GM21515 (cell line): Measurements from ENCODE around the gene SS18.

ENCODE experiments used
- ATAC-seq: cut with Tn5 transposase; IDR thresholded peaks from one replicate; pipeline ENCODE4 v1.9.1; 2021; ENCODE audit not compliant: unreplicated experiment

SS18 gene

GRCh38 chr18:26003817-26004216 is 86.6 kb downstream of the SS18 start:
- ATAC-seq: no peak

DNA sequence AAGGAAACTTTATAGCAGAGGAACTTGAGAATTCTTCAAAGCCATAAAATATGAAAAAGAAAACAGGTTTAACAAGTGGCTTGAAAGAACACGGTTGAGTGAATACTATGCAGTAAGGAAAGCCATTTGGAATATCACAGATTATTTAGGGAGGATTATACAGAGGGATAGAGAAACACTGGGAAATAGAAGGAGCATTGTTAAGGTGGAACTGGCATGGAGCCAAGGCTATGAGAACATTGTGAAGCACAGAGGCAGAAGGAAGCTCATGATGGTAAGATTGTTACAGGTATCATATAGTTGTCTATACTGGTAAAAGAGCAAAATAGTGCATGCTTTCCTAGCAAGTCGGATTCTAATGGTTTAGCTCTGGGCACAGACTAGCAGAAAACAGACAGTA is 87.1 kb downstream of the SS18 start:
- no peak for ATAC-seq

DNA sequence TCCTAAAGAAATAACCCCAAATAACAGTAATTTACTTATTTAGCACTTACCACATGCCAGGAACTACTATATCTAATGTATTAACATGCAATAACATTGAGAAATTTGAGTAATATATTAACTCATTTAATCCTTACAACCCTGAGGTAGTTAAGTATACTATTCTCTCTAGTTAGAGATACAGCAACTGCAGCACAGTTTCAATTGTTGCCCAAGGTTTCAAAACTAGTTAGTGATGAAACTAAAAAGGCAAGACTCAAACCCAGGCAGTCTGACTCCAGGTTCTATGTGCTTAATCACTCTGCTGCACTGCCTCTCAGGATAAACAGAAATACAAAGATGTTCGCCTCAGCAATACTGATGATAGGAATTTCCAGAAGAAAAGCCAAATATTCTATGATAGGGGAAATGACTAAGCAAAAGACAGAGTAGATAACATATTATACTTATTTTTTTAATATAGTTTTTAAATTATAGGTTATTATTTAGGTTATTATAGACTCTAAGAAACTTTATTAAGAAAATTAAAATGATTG is 88.0 kb downstream of the SS18 start:
- ATAC-seq: no peak

GRCh38 chr18:25998461-25998860 is 92.0 kb downstream of the SS18 start:
- no peak for ATAC-seq

DNA sequence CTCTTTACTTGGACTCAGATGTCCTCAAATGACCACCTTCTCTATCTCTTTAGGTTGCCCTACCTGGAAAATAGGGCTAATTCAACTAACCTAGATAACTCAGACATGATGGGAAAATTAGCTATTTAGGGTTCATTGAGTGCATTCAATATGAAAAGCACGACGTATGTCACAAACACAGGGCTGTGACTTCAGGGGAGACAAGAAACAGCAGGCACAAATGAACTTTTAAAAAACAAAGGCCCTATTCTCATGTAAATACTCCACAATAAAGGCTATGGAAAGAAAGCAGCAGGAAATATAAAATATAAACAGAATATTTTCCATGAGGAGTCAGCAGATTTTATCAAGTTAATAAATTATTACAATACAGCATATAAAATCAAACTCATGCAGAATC is 97.8 kb downstream of the SS18 start:
- no peak for ATAC-seq

DNA sequence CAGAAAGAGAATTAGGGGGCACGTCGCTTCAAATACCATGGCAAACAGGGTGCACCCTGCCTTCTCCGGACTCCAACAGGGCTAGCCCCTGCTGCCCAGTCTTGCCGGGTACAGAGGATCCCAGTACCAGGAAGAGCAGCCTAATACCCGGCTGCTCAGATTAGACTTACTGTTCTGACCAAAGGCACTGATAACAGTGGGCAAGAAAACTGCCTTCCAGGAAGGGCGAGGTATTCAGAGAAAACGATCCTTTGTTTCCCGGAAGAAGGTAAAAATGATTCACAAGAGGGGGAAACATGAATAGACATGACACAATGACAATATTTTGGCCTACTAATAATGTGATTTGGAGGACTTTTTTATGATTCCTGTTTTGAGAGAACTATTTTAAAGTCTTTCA is 99.9 kb downstream of the SS18 start:
- no peak for ATAC-seq

DNA sequence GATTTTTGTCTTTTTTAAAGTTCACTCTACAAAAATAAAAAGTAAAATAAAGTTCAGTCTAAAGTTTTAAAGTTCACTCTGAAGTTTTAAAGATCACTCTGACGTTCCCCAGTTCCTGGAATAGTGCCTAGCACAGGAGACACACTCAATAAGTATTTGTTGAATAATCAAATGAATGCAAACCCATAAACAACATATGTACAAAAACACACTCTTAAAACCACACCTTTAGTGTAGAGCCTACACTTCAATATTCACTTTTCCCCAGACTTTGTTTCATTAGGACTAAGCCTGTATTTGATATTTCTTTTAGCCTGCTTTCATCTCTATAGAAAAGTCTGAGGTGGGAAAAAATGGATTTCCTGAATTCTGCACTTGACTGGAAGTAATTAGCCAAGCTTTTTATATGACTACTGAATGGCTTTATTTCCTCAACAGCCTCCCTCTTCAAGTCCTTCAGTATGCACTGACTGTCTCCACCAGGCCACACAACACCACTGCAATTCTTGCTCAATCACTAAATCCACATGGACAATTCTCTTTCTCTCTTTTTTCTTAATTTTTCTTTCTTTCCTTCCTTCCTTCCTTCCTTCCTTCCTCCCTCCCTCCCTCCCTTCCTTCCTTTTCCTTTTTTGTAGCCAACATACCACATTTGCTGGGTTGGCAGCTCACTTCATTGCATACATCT is 104.6 kb downstream of the SS18 start:
- ATAC-seq: no peak

GRCh38 chr18:25983730-25984129 is 106.7 kb downstream of the SS18 start:
- ATAC-seq: no peak

DNA sequence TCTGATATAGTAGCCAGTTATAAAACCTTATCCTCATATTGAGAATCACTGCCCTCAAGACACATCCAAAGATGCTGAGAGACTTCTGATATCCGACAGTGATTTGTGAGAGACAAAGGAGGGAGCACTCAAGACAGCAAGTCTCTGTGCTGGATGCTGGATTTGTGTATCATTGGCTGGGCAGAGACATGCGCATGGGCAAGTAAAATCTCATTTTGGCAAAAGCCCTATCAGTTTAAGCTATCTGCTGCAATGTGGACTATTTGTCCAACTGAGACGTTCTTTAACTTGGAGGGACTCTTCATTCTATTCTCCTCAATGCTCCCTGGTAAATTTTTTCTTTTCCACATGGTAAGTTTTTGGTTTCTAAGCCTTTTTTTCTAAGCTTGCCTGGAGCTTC is 107.5 kb downstream of the SS18 start:
- ATAC-seq: no peak

DNA sequence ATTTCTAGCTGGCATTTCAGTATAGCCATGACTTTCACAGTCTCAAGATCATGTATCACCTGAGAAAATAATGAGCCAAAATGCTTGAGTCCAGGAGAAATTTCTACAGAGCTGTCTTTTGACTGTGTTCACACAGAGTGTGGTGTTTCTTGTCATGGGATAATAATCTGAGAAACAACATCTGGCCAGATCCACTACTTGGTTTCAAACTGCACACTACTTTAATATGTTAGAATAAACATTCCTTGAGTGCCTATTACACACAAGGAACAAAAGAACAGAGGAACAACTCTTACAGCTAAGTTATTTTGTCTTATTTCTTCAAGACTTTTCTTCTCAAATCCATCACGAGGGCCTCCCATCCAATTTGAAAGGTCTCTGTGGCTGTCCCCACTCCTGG is 108.3 kb downstream of the SS18 start:
- ATAC-seq: no peak

- no peak for ATAC-seq
Measured at GRCh38 chr18:25979369-25980040, 110.9 kb downstream of the SS18 start.

DNA sequence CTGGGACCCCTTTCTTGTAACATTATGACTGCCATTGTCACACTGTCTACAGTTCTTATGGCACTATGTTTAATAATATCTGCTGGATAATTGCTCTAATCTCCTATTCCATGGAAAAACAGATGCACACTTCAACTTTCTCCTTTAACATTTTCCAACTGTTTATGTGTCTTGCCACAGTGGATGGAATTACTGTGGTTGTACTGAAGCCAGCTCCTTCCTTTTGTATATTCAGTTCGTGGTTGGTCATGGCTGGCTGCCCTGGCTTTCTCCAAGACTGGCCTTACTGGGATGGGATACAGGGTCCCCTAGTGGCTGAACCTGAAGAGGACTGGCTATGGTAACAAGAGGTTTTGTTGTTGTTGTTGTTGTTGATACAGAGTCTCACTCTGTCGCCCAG is 113.9 kb downstream of the SS18 start:
- no peak for ATAC-seq

DNA sequence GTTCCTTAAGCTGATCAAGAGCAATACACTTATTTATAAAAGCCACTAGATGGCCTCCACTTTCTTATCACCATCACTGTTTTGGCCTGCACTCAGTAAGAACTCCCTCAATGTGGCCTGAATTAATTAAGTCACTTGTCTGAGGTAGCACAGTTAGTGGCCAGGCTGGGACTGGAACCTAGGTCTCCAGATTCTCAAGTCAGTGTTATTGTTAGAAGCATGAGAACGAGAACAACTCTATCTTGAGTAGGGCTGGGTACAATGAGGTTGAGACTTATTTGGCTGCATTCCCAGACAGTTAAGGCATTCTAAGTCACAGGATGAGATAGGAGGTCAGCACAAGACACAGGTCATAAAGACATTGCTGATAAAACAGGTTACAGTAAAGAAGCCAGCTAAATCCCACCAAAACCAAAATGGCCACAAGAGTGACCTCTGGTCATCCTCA is 115.8 kb downstream of the SS18 start:
- ATAC-seq: no peak
